Measurements from ENCODE around the gene CD177.

GRCh38 chr19:43318796-43319314, 34.6 kb upstream of the CD177 start:
- TF ChIP-seq CTCF (IDR thresholded peaks at IDR 0.05 in 2 of 3, conservative IDR thresholded peaks at IDR 0.05 in 1 of 3; ENCODE audit: borderline replicate concordance in 1 of 3, insufficient read depth in 1 of 3, low read depth in 2 of 3, low read length in 2 of 3) (no peak), EZH2 (IDR thresholded peaks at IDR 0.05) (no peak), POLR2A (IDR thresholded peaks at IDR 0.05; ENCODE audit: borderline replicate concordance, extremely low read depth, insufficient read depth, insufficient read length) (no peak), JUND (IDR thresholded peaks at IDR 0.05) (no peak), TCF7L2 (IDR thresholded peaks at IDR 0.05; ENCODE audit: borderline replicate concordance, extremely low read depth, insufficient read depth, insufficient read length) (no peak), ATF3 (IDR thresholded peaks at IDR 0.05) (no peak), POLR2AphosphoS5 (IDR thresholded peaks at IDR 0.05; ENCODE audit: low read depth, low read length) (no peak), YY1 (IDR thresholded peaks at IDR 0.05; ENCODE audit: extremely low read depth, insufficient replicate concordance, low read depth, low read length) (no peak), EZH2phosphoT487 (IDR thresholded peaks at IDR 0.05; ENCODE audit: borderline replicate concordance) (no peak), MAX (IDR thresholded peaks at IDR 0.05) (no peak), CEBPB (IDR thresholded peaks at IDR 0.05; ENCODE audit: low read depth) (no peak), FOSL1 (IDR thresholded peaks at IDR 0.05; ENCODE audit: low read depth) (no peak), SRF (IDR thresholded peaks at IDR 0.05; ENCODE audit: low read depth) (no peak), ZNF274 (IDR thresholded peaks at IDR 0.05; ENCODE audit: low read depth, low read length) (no peak)
